VCaP (cell line): ENCODE measurements around the gene HAT1.

Source experiments
- H3K27ac ChIP-seq: fragments of 450-650 bp; 2 replicates; pipeline ENCODE4 v1.5.1; 2017
- CTCF ChIP-seq: fragments of 450-650 bp; conservative IDR thresholded peaks from 2 replicates; pipeline ENCODE4 v1.5.1; 2017; ENCODE audit warnings: mild to moderate bottlenecking, moderate library complexity

HAT1 gene

GRCh38 chr2:171924170-171924942 is 2.1 kb downstream of the HAT1 start:
- peak overlapping the region; percentile 77 for H3K27ac ChIP-seq
- TF ChIP-seq CTCF: no peak

- H3K27ac ChIP-seq: no peak overlapping the region
- no peak for TF ChIP-seq CTCF
Measured at GRCh38 chr2:171930385-171930784, 8.1 kb downstream of the HAT1 start.

- no peak overlapping the region for H3K27ac ChIP-seq
- no peak for TF ChIP-seq CTCF
Measured at GRCh38 chr2:171939058-171939742, 16.9 kb downstream of the HAT1 start.

- no peak overlapping the region for H3K27ac ChIP-seq
- TF ChIP-seq CTCF: no peak
Measured at GRCh38 chr2:171939743-171940071, 17.4 kb downstream of the HAT1 start.

GRCh38 chr2:171941316-171941699 is 19.0 kb downstream of the HAT1 start:
- TF ChIP-seq CTCF: peak; percentile 45; the same call in 1 of the 2 replicates
- no peak overlapping the region for H3K27ac ChIP-seq

- no peak overlapping the region for H3K27ac ChIP-seq
- no peak for TF ChIP-seq CTCF
Measured at GRCh38 chr2:171943869-171944268, 21.6 kb downstream of the HAT1 start.

GRCh38 chr2:171952276-171952675 is 30.0 kb downstream of the HAT1 start:
- no peak for TF ChIP-seq CTCF
- no peak overlapping the region for H3K27ac ChIP-seq
